HG03103 (cell line): ENCODE results near the gene TGFB2.

ENCODE experiments used
- ATAC-seq: cut with Tn5 transposase; IDR thresholded peaks from one replicate; pipeline ENCODE4 v1.9.1; 2021; ENCODE audit warnings: low read depth; ENCODE audit not compliant: unreplicated experiment

Gene TGFB2

DNA sequence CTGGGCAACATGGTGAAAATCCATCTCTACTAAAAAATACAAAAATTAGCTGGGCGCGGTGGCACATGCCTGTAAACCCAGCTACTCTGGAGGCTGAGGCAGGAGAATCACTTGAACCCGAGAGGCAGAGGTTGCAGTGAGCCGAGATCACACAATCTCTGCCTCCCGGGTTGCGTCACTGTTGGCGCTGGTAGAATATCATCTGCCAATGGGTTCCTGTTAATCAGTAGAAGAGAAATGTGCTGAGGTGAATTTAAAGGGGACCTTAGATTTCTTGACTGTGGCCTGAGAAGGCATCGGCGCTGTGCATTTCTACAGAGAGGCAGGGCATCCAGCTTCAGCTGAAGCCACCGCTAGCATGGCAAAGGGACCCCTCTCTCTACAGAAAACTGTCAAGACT, 68.0 kb downstream of the TGFB2 start:
- no peak for ATAC-seq

DNA sequence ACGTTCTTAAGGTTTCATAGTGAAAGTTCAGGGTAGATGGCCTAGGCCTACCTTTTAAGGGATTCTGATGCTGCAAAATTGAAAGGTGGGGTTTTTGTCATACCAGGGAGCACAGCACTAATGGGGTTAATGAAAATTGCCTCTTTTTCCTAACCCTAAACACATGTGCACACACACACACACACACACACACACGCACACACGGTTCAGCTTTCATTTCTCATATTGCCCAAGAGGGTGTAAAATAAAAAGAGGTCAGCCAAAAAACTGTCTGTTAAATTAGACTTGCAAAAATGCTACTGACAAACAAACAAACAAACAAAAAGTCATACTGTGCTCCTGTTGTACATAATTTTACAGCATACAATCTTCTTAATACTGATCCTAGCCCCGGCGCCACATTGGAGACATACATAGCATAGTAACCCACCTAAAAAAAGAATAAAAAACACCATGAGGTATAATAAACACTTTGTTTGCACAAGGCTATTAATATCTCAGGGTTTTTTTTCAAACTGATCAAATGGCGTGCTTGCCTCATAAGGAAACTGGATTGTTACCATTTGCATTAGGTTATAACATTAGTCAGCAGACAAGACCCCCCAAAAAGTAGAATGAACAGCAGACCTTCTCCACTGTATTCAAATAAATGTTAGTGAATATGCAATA, 69.1 kb downstream of the TGFB2 start:
- ATAC-seq = no peak

DNA sequence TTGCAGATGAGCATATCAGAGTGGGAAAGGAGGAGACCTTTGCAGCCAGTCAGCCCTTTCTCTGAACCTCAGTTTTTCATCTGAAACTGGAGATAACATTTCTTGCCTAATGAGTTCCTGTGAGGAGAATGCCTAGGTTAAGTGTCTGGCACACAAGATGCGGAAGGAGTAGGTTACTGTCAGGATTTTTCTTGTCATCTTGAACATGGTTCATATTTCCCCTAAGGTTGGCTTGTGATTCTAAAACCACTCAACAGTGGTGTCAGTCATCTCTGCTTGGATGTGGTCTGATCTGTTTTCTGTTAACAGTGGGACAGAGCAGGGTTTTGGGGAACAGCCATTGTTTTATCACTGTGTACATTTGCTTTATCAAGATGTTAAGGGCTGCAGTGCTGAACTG, 70.6 kb downstream of the TGFB2 start:
- no peak for ATAC-seq

DNA sequence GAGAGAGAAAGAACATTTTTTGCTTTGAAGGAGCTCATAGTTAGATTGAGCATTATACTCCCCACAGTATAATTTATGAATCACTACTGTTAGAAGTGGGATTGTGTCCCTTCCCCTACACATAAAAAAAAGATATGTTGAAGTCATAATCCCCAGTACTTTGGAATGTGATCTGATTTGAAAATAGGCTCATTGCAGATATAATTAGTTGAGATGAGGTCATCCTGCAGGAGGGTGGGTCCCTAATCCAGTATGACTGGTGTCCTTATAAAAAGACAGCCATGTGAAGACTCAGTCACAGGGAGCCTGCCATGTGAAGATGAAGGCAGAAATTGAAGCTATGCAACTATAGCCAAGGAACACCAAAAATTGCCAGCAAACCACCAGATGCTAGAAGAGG, 76.4 kb downstream of the TGFB2 start:
- ATAC-seq = no peak

DNA sequence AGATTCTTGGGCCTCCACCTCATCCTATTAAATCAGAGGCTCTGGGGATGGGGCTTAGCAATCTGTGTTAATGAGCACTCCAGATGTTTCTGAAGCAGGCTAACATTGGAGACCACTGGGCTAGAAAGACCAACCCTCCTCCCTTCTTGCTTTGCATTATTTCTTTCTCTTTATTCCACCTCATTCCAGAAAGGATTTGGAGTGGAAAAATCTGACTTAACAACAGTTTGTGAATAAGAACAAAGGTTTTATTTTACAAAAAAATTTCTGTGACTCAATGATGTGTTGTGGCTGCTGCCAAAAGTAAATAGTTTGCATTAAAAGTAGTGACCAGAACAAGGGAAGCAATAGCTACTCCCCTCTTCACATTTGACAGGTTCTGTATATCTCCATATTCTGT, 79.4 kb downstream of the TGFB2 start:
- no peak for ATAC-seq

DNA sequence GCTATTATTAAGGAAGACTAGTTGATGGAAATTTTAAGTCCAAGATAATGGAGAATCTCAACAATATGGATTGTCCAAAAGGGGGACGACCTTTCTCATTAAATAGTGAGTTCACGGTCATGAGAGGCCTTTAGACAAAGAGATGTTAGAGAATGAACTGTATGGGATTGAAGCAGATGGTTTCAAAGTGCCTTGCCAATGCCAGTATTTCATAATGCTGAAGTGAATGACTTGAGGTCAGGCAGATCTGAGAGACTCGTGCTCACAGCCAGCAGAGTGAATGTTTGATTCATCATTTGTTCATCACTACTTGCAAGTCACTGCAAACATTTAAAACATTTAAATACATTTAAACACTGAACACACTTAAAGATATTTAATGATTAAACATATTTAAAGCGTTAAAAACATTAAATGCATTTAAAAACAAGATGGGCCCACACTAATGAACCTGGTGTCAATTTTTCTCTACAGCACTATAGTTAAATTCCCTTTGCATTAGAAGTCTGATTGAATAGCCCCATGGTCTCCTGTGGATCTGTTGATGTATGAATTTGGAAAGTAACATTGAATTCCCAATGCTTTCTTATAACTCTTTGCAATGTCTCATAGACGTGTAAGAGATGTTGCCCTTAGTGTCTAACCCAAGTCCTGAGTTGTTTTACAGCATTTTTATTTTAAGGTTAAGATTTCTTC, 80.7 kb downstream of the TGFB2 start:
- no peak for ATAC-seq

DNA sequence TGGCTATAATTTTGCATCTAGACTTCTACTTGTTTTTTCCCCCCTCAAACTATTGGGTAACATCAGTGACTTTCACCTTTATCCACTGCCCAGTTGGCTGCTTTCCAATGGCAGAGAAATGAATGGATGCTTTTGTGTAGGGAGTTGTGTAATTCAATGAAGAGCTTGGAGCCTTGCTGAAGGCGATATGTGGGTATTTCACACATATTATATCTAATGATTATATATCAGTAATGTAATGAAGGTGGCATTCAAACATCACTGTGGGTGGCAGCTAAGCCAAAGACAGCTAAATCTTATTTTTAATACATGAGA, 81.2 kb downstream of the TGFB2 start:
- ATAC-seq = no peak

DNA sequence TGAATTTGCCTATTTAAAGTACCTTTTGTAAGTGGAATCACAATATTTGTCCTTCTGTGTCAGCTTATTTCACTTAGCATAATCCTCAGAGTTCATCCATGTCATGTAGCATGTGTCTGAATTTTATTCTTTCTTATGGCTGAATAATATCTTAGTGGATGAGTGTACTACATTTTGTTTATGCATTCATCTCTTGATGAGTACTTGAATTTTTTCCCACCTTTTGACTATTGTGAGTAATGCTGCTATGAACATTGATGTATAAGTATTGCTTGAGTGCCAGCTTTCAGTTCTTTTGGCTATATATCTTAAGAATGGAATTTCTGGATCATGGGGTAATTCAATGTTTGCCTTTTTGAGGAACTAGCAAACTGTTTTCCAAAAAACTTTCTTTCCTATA, 84.2 kb downstream of the TGFB2 start:
- ATAC-seq = no peak

DNA sequence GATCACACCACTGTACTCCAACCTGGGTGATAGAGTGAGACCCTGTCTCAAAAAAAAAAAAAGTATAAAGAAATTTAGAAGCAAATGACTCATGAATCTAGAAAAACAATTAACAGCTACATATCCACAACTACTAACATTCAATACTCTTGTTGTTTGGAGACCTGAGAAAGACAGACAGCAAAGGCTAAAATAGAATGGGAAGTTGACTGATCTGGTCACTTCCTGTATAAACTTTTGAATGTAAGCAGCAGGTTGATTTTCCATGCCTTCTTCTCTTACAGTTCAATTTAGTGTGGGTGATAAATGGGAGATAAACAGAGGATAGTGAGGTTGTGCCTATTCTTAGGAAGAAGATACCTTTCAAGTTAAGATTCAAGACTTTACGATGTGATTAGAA, 85.2 kb downstream of the TGFB2 start:
- no peak for ATAC-seq

DNA sequence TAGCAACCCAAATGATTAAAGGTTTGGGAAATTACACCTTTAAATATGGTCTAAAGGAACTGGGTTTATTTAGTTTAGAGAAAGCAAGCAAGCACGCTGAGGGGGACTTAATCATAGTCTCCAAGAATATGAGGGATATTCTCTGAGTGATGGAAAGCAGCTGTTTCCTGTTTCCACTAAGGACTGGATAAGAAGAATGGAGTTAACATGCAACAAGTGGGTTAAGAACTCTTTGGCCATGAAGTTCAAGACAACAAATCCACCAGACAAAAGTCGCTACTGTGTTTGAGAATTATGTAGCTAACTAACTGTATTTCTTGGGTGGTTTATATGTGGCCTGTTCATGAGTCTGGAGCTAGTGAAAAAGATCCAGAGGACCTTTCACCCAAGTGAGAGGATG, 85.7 kb downstream of the TGFB2 start:
- no peak for ATAC-seq

DNA sequence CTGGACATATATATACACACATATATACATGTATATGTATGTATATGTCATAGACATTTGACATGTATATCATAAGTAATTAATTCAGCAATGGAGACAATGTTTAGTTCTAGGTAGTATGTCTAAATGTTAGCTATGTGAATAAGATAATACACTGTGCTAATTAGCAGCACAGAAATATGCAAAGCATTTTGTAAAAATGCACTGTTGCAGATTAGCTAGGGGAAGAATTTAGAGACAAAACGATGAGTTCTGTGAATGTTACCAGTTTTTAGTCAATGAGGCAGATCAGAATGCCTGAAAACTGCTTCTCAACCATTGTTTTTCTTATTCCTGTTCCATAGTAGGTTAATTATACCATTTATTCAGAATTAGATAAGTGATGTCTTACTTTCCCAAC, 86.3 kb downstream of the TGFB2 start:
- no peak for ATAC-seq

DNA sequence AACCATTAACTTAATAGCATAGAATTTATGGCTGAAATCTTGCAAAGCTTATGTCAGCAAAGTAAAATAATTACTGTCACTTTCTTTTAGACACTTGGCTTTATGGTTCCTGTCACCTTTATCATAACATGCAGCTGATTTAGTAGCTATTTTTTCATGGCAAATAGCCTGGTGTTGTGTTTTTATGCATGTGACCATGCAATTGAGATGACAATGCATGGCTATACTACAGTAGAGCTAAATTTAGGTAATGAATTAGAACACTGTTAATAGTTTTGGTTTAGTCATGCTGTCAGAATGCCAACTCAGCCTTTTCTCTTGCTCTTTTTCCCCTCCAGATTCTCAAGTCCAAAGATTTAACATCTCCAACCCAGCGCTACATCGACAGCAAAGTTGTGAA, 88.6 kb downstream of the TGFB2 start:
- no peak for ATAC-seq

DNA sequence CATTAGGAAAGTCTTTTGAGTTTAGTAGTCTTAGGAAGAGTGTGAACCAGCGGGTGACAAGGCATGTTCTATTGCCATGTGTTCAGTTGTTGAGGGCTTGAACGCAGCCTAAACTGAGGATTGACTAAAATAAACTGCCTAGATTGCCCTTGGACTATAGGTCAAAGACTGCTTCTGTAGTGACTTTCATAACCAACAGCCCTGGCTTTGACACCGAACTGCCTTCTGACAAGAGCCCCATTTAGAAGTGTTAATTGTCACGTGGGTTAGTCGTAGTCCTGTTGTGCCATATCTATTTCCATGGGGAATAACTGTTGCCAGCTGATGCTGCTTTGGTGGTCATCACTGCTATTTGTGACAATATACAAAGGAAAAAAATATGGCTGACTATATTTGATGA, 90.4 kb downstream of the TGFB2 start:
- ATAC-seq = no peak

DNA sequence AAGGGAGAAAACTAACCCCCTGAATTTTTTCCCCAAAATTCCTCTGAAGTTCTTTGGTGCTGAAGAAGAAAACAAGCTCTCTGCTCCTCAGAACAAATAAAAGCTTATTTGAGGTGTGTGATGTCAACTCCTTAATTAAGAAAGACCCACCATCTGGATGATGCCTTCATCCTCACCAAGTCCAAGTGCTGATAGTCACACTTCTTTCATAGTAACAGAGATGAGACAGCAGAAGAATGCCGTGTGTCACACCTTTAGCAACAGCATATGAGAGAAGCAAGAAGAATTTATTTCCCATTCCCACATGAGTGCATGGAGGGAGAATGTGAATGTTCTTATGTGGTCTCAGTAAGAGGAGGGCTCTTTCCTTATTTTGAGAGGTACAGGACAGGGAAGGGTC, 91.2 kb downstream of the TGFB2 start:
- no peak for ATAC-seq

DNA sequence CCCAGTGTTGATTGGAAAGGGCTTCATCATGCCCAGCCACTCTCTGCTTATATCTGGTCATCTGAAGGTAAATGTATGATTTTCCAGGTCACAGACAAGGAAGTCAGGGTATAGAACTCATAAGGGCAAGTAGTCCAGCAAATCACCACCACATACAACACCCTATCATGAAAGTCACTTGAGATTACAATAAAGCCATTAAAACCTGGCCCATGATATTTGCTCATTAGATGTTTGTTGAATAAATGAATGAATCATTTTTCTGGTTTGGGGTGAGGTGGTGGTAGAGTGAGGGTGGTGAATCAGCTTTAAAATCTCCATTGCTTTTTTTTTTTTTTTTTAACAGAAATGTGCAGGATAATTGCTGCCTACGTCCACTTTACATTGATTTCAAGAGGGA, 91.9 kb downstream of the TGFB2 start:
- ATAC-seq = no peak

DNA sequence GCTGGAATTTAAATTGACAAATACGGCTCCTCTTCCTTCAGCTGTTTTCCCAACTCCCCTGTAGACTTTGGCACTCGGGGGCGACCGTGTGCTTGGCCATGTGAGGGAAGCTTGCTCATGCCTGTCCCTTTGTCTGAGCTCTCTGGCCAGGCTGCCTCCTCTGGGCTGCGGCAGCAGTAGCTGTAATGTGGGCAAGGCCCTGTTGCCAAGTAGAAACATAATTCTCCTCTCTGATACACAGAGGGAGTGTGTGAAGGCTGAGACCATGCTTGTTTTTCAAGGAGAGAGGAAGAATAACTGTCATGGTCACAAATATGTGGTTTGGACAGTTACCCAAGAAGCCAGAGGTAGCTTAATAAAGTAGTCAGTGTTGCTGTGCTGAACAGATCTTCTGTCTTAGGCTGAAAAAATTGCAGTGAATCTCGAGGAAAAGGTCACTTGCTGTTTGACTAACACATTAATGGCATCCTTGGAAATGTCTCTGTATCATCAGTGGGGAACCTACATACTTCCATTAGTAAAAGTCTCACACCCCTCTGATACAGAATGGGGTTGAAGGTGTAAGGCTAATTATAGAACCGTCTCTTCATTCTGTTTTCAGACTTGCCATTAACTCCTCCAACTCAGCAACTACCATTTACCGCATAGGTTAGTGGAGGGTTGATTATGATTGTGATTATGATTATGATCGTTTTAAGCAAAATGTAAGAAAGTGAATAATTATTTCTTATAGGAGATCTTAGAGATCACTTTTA, 94.6 kb downstream of the TGFB2 start:
- no peak for ATAC-seq

DNA sequence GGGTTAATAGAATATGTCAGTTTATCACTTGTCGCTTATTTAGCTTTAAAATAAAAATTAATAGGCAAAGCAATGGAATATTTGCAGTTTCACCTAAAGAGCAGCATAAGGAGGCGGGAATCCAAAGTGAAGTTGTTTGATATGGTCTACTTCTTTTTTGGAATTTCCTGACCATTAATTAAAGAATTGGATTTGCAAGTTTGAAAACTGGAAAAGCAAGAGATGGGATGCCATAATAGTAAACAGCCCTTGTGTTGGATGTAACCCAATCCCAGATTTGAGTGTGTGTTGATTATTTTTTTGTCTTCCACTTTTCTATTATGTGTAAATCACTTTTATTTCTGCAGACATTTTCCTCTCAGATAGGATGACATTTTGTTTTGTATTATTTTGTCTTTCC, 98.1 kb downstream of the TGFB2 start:
- no peak for ATAC-seq

DNA sequence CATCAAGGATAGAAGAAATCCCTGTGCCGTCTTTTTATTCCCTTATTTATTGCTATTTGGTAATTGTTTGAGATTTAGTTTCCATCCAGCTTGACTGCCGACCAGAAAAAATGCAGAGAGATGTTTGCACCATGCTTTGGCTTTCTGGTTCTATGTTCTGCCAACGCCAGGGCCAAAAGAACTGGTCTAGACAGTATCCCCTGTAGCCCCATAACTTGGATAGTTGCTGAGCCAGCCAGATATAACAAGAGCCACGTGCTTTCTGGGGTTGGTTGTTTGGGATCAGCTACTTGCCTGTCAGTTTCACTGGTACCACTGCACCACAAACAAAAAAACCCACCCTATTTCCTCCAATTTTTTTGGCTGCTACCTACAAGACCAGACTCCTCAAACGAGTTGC, 99.0 kb downstream of the TGFB2 start:
- no peak for ATAC-seq

DNA sequence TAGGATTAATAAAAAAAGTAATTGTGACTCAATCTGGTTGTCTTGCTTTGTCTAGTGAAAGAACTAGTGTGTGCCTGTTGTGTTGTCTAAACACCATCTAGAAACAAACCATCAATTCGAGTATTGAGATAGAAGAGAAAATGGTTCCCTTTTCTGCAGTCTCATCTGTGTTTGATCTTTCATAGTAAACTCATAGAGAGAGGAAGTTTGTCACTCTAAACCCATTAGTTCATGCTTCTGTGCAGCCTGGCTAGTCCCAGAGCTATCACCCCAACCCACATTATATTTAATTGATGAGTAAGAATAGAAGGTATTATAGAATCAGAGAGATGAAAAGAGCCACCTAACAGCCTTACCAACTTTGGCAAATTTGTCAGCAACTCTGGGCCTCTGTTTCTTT, 99.5 kb downstream of the TGFB2 start:
- no peak for ATAC-seq

DNA sequence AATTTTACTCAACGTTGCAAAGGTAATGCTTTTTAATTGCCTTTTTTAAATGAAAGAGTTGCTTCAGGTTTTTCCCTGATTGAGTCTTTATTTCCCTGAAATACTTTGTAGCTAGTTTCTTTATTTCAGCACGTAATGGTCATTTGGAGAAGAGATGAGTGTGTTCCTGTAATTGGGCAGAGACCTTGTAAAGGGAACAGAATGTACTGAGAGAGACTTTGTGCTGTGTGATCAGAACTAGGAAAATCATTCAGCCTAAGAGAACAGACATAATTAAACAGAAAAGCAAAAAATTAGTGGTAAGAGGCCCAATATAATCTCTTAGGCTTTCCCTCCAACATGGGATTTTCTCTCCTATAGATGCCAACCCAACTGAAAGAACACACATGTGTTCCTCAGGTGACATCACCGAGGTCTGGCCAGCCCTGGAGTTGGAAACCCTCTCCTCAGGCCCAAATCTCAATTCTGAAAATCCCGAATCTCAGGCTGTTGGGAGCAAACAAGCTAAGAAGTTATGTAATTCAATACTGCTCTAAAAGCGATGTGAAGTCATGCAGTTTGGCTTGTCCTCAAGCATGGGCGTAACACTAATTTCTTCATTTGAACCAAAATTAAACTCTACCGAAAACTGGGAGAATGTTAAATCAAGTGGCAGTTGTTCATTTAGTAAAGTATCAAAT, 102.0 kb downstream of the TGFB2 start:
- ATAC-seq = no peak

DNA sequence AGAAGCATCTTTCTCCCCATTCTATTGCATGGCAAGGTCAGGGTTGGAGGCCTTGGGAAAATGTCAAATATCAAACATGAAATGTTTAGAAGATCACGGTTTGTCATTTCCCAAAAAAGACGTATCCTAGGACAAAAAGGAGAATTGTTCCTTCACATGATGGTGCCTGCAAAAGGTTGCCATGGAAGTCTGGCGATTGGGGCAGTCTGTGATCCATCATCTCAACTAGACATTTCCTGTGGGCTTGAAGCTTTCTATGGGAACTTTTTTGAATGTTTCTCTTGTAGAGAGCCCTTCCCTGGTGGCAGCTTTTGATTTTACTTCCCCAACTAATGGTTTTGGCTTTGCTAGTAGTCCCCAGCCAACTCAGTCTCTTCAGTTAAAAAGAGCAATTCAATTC, 106.3 kb downstream of the TGFB2 start:
- no peak for ATAC-seq
